Measurements from ENCODE around the gene COL9A2.

DNA sequence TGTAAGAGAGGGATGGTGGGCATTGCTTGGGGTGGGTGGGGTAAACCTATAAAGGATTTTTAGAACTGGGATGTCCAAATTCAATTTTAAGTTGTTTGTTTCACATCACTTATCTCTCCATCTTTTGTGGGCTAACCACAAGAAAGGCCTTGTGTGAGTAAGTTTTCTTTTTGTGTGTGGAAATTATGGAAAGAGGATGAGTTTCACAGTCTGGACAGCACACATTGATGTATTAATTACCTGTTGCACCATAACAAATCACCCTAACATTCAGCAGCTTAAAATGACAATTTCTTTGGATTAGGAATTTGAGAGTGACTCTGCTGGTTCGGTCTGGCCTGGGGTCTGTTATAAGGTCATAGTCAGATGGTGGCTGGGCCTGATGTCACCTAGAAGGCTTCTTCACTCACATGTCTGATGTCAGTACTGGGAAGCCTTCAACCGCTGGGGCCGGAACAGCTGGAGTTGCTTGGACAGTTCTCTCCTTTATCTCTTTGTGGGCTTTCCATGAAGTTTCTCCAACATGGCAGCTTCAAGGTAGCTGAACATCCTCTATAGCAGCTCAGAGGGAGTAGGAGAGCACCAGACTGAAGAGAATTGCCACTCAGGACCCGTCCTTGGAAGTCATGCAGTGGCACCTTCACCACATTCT, 2.0 kb upstream of the COL9A2 start:
- TF ChIP-seq, protein P1, sequence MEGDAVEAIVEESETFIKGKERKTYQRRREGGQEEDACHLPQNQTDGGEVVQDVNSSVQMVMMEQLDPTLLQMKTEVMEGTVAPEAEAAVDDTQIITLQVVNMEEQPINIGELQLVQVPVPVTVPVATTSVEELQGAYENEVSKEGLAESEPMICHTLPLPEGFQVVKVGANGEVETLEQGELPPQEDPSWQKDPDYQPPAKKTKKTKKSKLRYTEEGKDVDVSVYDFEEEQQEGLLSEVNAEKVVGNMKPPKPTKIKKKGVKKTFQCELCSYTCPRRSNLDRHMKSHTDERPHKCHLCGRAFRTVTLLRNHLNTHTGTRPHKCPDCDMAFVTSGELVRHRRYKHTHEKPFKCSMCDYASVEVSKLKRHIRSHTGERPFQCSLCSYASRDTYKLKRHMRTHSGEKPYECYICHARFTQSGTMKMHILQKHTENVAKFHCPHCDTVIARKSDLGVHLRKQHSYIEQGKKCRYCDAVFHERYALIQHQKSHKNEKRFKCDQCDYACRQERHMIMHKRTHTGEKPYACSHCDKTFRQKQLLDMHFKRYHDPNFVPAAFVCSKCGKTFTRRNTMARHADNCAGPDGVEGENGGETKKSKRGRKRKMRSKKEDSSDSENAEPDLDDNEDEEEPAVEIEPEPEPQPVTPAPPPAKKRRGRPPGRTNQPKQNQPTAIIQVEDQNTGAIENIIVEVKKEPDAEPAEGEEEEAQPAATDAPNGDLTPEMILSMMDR (IDR thresholded peaks at IDR 0.05), result no peak
- TF ChIP-seq POLR2A (IDR thresholded peaks at IDR 0.05), result no peak
- no peak for TF ChIP-seq POLR2AphosphoS5 (IDR thresholded peaks at IDR 0.05; ENCODE audit: insufficient read depth in 1 of 2, low read depth in 1 of 2)
